IMR-90 (cell line): ENCODE data around the gene MADCAM1. TPM values are rescaled to one million over a fixed set of nuclear protein-coding genes. Genes with fewer than 3 reads are reported as not detected.
A peak's percentile ranks its signal among the peaks of the same experiment; 100 is the strongest.

Experiments used
- ELK1 ChIP-seq: fragments of 150-350 bp; IDR thresholded peaks from 2 replicates; pipeline ENCODE4 v1.6.1; 2016; ENCODE audit warnings: low read depth, mild to moderate bottlenecking, low read length, moderate library complexity, borderline replicate concordance
- RCOR1 ChIP-seq: IDR thresholded peaks from 2 replicates; pipeline ENCODE4 v1.6.1; 2012; ENCODE audit warnings: mild to moderate bottlenecking, low read length, improper control_type of control experiment; ENCODE audit not compliant: insufficient replicate concordance
- polyA plus RNA-seq, 3 experiments: library from polyadenylated mRNA; depleted of rRNA; stranded (reverse); fragments of >200 nt; gene quantifications; 2 replicates each; pipeline ENCODE4 v1.2.3, GENCODE V29; 2012; ENCODE audit warnings: low replicate concordance in 1 of 3
- total RNA-seq: library from RNA; depleted of rRNA; stranded (reverse); fragments of >200 nt; gene quantifications from 2 replicates; pipeline ENCODE4 v1.2.3, GENCODE V29; 2012

MADCAM1 gene
- total and polyA plus RNA-seq, 2 of the 4 experiments (the other 2 are of a cell fraction): 0.24 TPM; not detected in 1

- TF ChIP-seq ELK1 (no peak), RCOR1 (peak; percentile 39)
These were observed 10.4 kb downstream of the MADCAM1 start (continued) for GRCh38 chr19:506404-507285.
